Adrenal gland (tissue), 12 donors: ENCODE results near the gene RNF220. TPM values are rescaled to one million over a fixed set of nuclear protein-coding genes. Genes with fewer than 3 reads are reported as not detected.

Source experiments
- DNase-seq, 7 donors: peaks; one replicate each; pipeline ENCODE4 v3.0.0-alpha.2; 2019 to 2020
- H3K27ac ChIP-seq, 5 donors: fragments of 200-600 bp; sonication (generic) in 4 of 5; 1 replicate in 3 of 5; 2 replicates in 2 of 5; pipeline versions ENCODE4 v1.5.1 to v1.8.0; 2016 to 2020; ENCODE audit warnings: mild to moderate bottlenecking in 1 of 5
- H3K27me3 ChIP-seq: fragments of 200-600 bp; 2 replicates; pipeline ENCODE4 v1.8.0; 2021
- H3K36me3 ChIP-seq, 2 donors: fragments of 200-600 bp; replicated peaks in 1 of 2; 1 replicate in 1 of 2; 2 replicates in 1 of 2; pipeline versions ENCODE4 v1.5.1 to v1.8.0; 2018 to 2022
- H3K4me1 ChIP-seq, 2 donors: fragments of 200-600 bp; replicated peaks in 1 of 2; 1 replicate in 1 of 2; 2 replicates in 1 of 2; pipeline versions ENCODE4 v1.5.1 to v1.8.0; 2018 to 2021
- H3K4me3 ChIP-seq, 4 donors: fragments of 200-600 bp; sonication (generic) in 3 of 4; one replicate each; pipeline ENCODE4 v1.5.1; 2016 to 2018
- H3K9me3 ChIP-seq, 3 donors: fragments of 200-600 bp; sonication (generic) in 1 of 3; replicated peaks in 1 of 3; 1 replicate in 2 of 3; 2 replicates in 1 of 3; pipeline versions ENCODE4 v1.5.1 to v1.8.0; 2016 to 2021
- CTCF ChIP-seq, 6 experiments: fragments of 450-650 bp in 4 of 6; fragments of 200-600 bp in 2 of 6; sonication (generic) in 1 of 6; IDR thresholded peaks; 1 replicate in 5 of 6; 2 replicates in 1 of 6; pipeline versions ENCODE4 v1.5.1 to v1.8.0; 2016 to 2021; ENCODE audit warnings: antibody characterized with exemption in 6 of 6, mild to moderate bottlenecking in 2 of 6, moderate library complexity in 1 of 6
- POLR2A ChIP-seq, 2 donors: fragments of 450-650 bp; IDR thresholded peaks; one replicate each; pipeline ENCODE4 v1.6.1; 2017; ENCODE audit warnings: antibody characterized with exemption in 2 of 2, mild to moderate bottlenecking in 2 of 2, moderate library complexity in 1 of 2
- WGBS, 4 donors: extraction: QIAGEN DNeasy Blood & Tissue Kit in 2 of 4; methylation state at CpG; one replicate each; pipeline versions ENCODE4 v1.1.5 to v1.1.7; 2013 to 2017; 5-methylcytosine and 5-hydroxymethylcytosine counted together
- intact Hi-C, 2 donors: fragments of 100-400 bp; cut with DNase I; formaldehyde crosslinking; loops; one replicate each; pipeline versions ENCODE4 v1.14.1 to v1.15.0; 2022 to 2023
- polyA plus RNA-seq, 3 donors: library from polyadenylated mRNA; stranded (reverse); fragments of 200-250 nt in 2 of 3; fragments of 350-450 nt in 1 of 3; fragmentation: Illumina TruSeq in 1 of 3; extraction: RNeasy Lipid Tissue Mini Kit (QIAGEN cat#74804) in 1 of 3; gene quantifications; one replicate each; pipeline ENCODE4 v1.2.3, GENCODE V29; 2013 to 2014
- total RNA-seq, 9 donors: library from RNA; depleted of rRNA in 4 of 9; stranded (reverse); fragments of >200 nt in 4 of 9; fragments of 120-200 nt in 1 of 9; fragmentation: NEBNext Ultra II Directional in 1 of 9; extraction: Animal tissue kit (Norgen Biotek cat#: 25700) in 1 of 9; gene quantifications; one replicate each; pipeline versions ENCODE4 v1.1.0 to v1.2.4, GENCODE V29; 2013 to 2023
- donor health status: healthy with polysubstance abuse.
- donor health status: Bipolar disorder and iron deficiency.
- donor health status: DM: yes; HTN: yes; CAD: no.
- donor health status: DM: no; HTN: no; CAD: no.
- donor health status: DM: no; HTN: no; CAD: no.
- donor health status: DM: yes; HTN: yes; CAD: no.

The RNF220 gene
- total and polyA plus RNA-seq, 12 donors = 36.3 to 150 (median 66.5) TPM

GRCh38 chr1:44598167-44598566 is 193.1 kb downstream of the RNF220 start:
- Histone ChIP-seq H3K27ac (no peak overlapping the region), H3K9me3 (no peaks in the 10 kb centered on the region), H3K4me1 (no peaks in the 10 kb centered on the region), H3K27me3 (peaks cover 14% of the 10 kb centered on the region), H3K36me3 (no peaks in the 10 kb centered on the region), H3K4me3 (no peak overlapping the region)
- TF ChIP-seq CTCF (IDR thresholded peaks at IDR 0.05) (no peak), POLR2A (IDR thresholded peaks at IDR 0.05) (no peak)
- DNase-seq = no peak
- intact Hi-C loops = loop anchor here in 1 of 2 donors (5.0 to 10.0 kb wide), 2 partner anchors 221 to 373 kb away; no protein-coding TSS in a partner anchor
- WGBS, 4 donors = 55 to 59% (median 57%) methylated on average over 5 to 10 of the region's 10 CpGs

GRCh38 chr1:44602634-44603628 is 197.9 kb downstream of the RNF220 start:
- intact Hi-C loops = no loop called here
- H3K4me3 ChIP-seq = no peak overlapping the region
- peaks cover 14% of the 10 kb centered on the region for H3K27me3 ChIP-seq
- H3K27ac ChIP-seq = no peak overlapping the region
- no peaks in the 10 kb centered on the region for H3K36me3 ChIP-seq
- no peaks in the 10 kb centered on the region for H3K4me1 ChIP-seq
- no peak for TF ChIP-seq POLR2A (IDR thresholded peaks at IDR 0.05)
- no peaks in the 10 kb centered on the region for H3K9me3 ChIP-seq
- 45 to 54% (median 51%) methylated on average over 29 of the region's 29 CpGs for WGBS, 4 donors
- DNase-seq = no peak

- no peak for DNase-seq
- H3K4me3 ChIP-seq = no peak overlapping the region
- intact Hi-C loops = no loop called here
- H3K4me1 ChIP-seq = no peaks in the 10 kb centered on the region
- WGBS, 4 donors = 61 to 72% (median 66%) methylated on average over 2 to 4 of the region's 4 CpGs
- H3K9me3 ChIP-seq = no peaks in the 10 kb centered on the region
- no peaks in the 10 kb centered on the region for H3K36me3 ChIP-seq
- peaks cover 6% of the 10 kb centered on the region for H3K27me3 ChIP-seq
- no peak for TF ChIP-seq CTCF (IDR thresholded peaks at IDR 0.05)
- no peak overlapping the region for H3K27ac ChIP-seq
Measured at GRCh38 chr1:44603718-44604117, 198.7 kb downstream of the RNF220 start.

GRCh38 chr1:44604157-44604955 is 199.3 kb downstream of the RNF220 start:
- no peaks in the 10 kb centered on the region for H3K4me1 ChIP-seq
- WGBS, 4 donors = 43 to 82% (median 80%) methylated on average over 1 to 3 of the region's 3 CpGs
- no peak overlapping the region for H3K27ac ChIP-seq
- H3K9me3 ChIP-seq = no peaks in the 10 kb centered on the region
- H3K27me3 ChIP-seq = peaks cover 5% of the 10 kb centered on the region
- DNase-seq = no peak
- intact Hi-C loops = no loop called here
- TF ChIP-seq POLR2A (IDR thresholded peaks at IDR 0.05) (no peak), CTCF (IDR thresholded peaks at IDR 0.05) (no peak)
- H3K4me3 ChIP-seq = no peak overlapping the region
- H3K36me3 ChIP-seq = no peaks in the 10 kb centered on the region
